AG10803 (cell line): ENCODE data around the gene TGFBR2.

Experiments used
- DNase-seq: peaks from one replicate; pipeline ENCODE4 v3.0.0; 2010; ENCODE audit warnings: low read depth
- H3K4me3 ChIP-seq: 2 replicates; pipeline ENCODE4 v1.5.1; 2011; ENCODE audit warnings: mild to moderate bottlenecking, low read length, control low read depth
- TF ChIP-seq, protein P1 (sequence below): conservative IDR thresholded peaks from 2 replicates; pipeline ENCODE4 v1.5.1; 2011; ENCODE audit warnings: mild to moderate bottlenecking, low read length, control low read depth, inconsistent platforms

Gene TGFBR2

DNA sequence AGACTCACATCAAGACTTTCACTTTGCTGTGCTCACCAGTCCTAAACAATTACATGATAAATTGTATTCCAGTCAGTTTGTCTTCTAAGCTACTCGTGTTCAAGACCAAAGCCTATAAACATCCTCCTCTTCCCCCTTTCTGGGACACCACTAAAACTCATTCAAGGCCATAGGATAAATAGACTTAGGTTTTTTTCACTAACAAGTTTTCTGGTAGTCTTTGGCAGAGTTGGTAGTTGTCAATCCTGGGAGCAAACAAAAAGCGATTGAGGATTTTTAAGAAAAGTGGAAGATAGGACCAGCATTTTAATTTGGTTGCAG is 114.9 kb downstream of the TGFBR2 start:
- DNase-seq, result no peak
- H3K4me3 ChIP-seq, result no peak overlapping the region

GRCh38 chr3:30723211-30723610 is 116.8 kb downstream of the TGFBR2 start:
- TF ChIP-seq, protein P1, sequence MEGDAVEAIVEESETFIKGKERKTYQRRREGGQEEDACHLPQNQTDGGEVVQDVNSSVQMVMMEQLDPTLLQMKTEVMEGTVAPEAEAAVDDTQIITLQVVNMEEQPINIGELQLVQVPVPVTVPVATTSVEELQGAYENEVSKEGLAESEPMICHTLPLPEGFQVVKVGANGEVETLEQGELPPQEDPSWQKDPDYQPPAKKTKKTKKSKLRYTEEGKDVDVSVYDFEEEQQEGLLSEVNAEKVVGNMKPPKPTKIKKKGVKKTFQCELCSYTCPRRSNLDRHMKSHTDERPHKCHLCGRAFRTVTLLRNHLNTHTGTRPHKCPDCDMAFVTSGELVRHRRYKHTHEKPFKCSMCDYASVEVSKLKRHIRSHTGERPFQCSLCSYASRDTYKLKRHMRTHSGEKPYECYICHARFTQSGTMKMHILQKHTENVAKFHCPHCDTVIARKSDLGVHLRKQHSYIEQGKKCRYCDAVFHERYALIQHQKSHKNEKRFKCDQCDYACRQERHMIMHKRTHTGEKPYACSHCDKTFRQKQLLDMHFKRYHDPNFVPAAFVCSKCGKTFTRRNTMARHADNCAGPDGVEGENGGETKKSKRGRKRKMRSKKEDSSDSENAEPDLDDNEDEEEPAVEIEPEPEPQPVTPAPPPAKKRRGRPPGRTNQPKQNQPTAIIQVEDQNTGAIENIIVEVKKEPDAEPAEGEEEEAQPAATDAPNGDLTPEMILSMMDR, result no peak

More for the DNA sequence above, 114.9 kb downstream of the TGFBR2 start:
- TF ChIP-seq, protein P1, result no peak

DNA sequence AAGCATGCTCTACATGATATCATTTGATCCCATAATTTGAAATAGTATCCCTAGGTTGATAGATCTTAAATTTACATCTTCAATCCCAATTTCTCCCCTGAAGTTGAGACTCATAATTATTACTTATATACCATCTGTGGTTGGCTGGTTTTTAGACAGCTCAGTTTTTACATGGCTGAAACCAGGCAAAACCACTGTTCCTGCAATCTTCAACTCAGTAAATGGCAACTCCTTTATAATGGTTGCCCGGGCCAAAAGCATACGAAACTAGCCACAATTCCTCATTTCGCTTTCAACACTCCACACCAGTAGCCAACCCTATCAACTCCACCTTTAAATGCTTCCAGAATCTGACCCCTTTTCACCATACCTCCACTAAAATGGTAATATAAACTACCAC is 118.5 kb downstream of the TGFBR2 start:
- H3K4me3 ChIP-seq, result no peak overlapping the region
- TF ChIP-seq, protein P1, result no peak
- DNase-seq, result no peak

More at GRCh38 chr3:30723211-30723610, 116.8 kb downstream of the TGFBR2 start:
- no peak for DNase-seq
- H3K4me3 ChIP-seq, result no peak overlapping the region

DNA sequence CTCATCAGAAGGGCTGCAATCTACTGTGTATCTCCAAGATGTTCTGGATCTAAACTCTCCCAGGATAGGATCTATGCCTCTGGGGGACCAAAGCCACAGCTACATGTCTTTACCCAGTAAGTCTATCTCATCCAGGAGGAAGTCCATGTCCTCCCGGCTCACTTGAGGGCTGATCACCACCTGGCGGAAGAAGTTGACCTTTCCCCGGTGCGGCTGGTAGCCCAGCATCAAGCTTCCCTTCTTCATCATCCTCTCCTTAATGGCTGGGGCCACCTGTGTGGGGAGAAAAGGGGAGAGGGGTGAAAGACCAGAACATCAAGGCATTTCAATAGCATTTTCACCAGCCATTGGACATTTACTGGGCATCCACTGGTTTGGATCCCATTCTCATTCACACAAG is 121.7 kb downstream of the TGFBR2 start:
- no peak overlapping the region for H3K4me3 ChIP-seq
- TF ChIP-seq, protein P1, result no peak
- DNase-seq, result no peak

GRCh38 chr3:30729512-30729911 is 123.1 kb downstream of the TGFBR2 start:
- H3K4me3 ChIP-seq, result no peak overlapping the region
- DNase-seq, result no peak
- TF ChIP-seq, protein P1, result no peak

DNA sequence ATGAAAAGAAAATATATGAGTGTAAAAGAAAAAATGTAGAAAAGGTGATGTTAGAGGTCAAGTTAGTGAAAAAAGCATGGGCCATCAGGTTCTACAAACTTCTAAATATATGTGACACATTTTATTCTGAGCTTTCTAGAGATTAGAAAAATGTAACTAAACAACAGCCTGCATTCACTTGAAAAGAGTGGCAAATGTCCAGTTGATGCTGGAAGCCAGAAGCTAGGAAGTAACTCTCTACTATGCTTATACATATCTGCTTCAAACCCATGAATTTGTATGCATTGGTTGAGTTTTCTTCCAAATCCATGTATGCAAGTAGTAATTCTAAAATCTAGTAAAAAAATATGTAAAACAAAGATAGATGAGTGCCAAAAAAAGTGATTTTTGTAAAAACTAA is 123.5 kb downstream of the TGFBR2 start:
- DNase-seq, result no peak
- H3K4me3 ChIP-seq, result no peak overlapping the region
- TF ChIP-seq, protein P1, result no peak

GRCh38 chr3:30730967-30731366 is 124.6 kb downstream of the TGFBR2 start:
- TF ChIP-seq, protein P1, result no peak
- no peak for DNase-seq
- H3K4me3 ChIP-seq, result no peak overlapping the region
